Progenitor cell of endocrine pancreas (in vitro differentiated cells): ENCODE measurements around the gene HSPA6. TPM values are rescaled to one million over a fixed set of nuclear protein-coding genes. Genes with fewer than 3 reads are reported as not detected.
"Not testable (repeated sequence)": the region's sequence is repeated elsewhere in the genome, so short reads cannot be mapped to it uniquely, and the experiment has no call there.

Experiments used
- DNase-seq: peaks from one replicate; pipeline ENCODE4 v3.0.0; 2021; ENCODE audit warnings: low spot score; ENCODE audit not compliant: unreplicated experiment
- H3K27ac Mint-ChIP-seq: 2 replicates; pipeline ENCODE4 v1.8.0; 2021; ENCODE audit warnings: mild to moderate bottlenecking, moderate library complexity, mixed read lengths
- H3K27me3 Mint-ChIP-seq: 2 replicates; pipeline ENCODE4 v1.8.0; 2021; ENCODE audit warnings: mixed read lengths
- H3K36me3 Mint-ChIP-seq: 2 replicates; pipeline ENCODE4 v1.8.0; 2022; ENCODE audit warnings: mixed read lengths; ENCODE audit not compliant: insufficient read depth
- H3K4me1 Mint-ChIP-seq: 2 replicates; pipeline ENCODE4 v1.8.0; 2021; ENCODE audit warnings: low read depth, mixed read lengths
- H3K4me3 Mint-ChIP-seq: 2 replicates; pipeline ENCODE4 v1.8.0; 2021; ENCODE audit warnings: low read depth, mild to moderate bottlenecking, moderate library complexity, mixed read lengths
- H3K9me3 Mint-ChIP-seq: 2 replicates; pipeline ENCODE4 v1.8.0; 2021; ENCODE audit warnings: low read depth, mixed read lengths
- CTCF ChIP-seq: fragments of 200-600 bp; sonication (generic); IDR thresholded peaks from one replicate; pipeline ENCODE4 v1.5.0; 2021; ENCODE audit warnings: antibody characterized with exemption, mild to moderate bottlenecking; ENCODE audit not compliant: unreplicated experiment
- total RNA-seq: library from RNA; stranded (reverse); gene quantifications from 2 replicates; pipeline ENCODE4 v1.2.1, GENCODE V29; 2021

HSPA6 gene
- total RNA-seq, 1 donor from 2014 or later = not detected

GRCh38 chr1:161531986-161532643, 7.8 kb downstream of the HSPA6 start:
- peaks cover 4% of the 10 kb centered on the region for H3K9me3 Mint-ChIP-seq
- H3K27me3 Mint-ChIP-seq = peaks cover 48% of the 10 kb centered on the region
- peak overlapping the region; percentile 72 for H3K27ac Mint-ChIP-seq
- peaks cover 12% of the 10 kb centered on the region for H3K4me1 Mint-ChIP-seq
- H3K4me3 Mint-ChIP-seq = peak overlapping the region; percentile 19
- H3K36me3 Mint-ChIP-seq = no peaks in the 10 kb centered on the region
- no peak for TF ChIP-seq CTCF
- DNase-seq = no peak

GRCh38 chr1:161532644-161533567, 8.6 kb downstream of the HSPA6 start:
- peaks cover 52% of the 10 kb centered on the region for H3K27me3 Mint-ChIP-seq

GRCh38 chr1:161537068-161537669, 12.8 kb downstream of the HSPA6 start:
- not testable (repeated sequence) for H3K4me1 Mint-ChIP-seq, DNase-seq, H3K9me3 Mint-ChIP-seq, H3K27ac Mint-ChIP-seq, H3K4me3 Mint-ChIP-seq, H3K36me3 Mint-ChIP-seq
- peaks cover 56% of the 10 kb centered on the region for H3K27me3 Mint-ChIP-seq

More at GRCh38 chr1:161532644-161533567, 8.6 kb downstream of the HSPA6 start:
- H3K36me3 Mint-ChIP-seq, H3K27ac Mint-ChIP-seq, DNase-seq, H3K9me3 Mint-ChIP-seq: not testable (repeated sequence)
- peak overlapping the region; percentile 19 for H3K4me3 Mint-ChIP-seq
- H3K4me1 Mint-ChIP-seq = peaks cover 12% of the 10 kb centered on the region

- not testable (repeated sequence) for DNase-seq, H3K4me3 Mint-ChIP-seq, H3K27ac Mint-ChIP-seq, H3K9me3 Mint-ChIP-seq, H3K36me3 Mint-ChIP-seq, H3K4me1 Mint-ChIP-seq
- H3K27me3 Mint-ChIP-seq = peaks cover 56% of the 10 kb centered on the region
Measured at GRCh38 chr1:161538925-161539479, 14.7 kb downstream of the HSPA6 start.

- Mint-ChIP-seq H3K27me3 (peaks cover 56% of the 10 kb centered on the region), H3K4me3 (peak overlapping the region; percentile 78), H3K27ac (peak overlapping the region; percentile 91)
- H3K4me1 Mint-ChIP-seq, H3K36me3 Mint-ChIP-seq, H3K9me3 Mint-ChIP-seq: not testable (repeated sequence)
- DNase-seq = peak; percentile 37
Measured at GRCh38 chr1:161539731-161540569, 15.6 kb downstream of the HSPA6 start.

- DNase-seq = not testable (repeated sequence)
Measured at GRCh38 chr1:161540570-161540960, 16.2 kb downstream of the HSPA6 start.

GRCh38 chr1:161542091-161542559, 17.8 kb downstream of the HSPA6 start:
- not testable (repeated sequence) for H3K36me3 Mint-ChIP-seq, H3K4me1 Mint-ChIP-seq, H3K4me3 Mint-ChIP-seq, H3K27ac Mint-ChIP-seq, H3K9me3 Mint-ChIP-seq, DNase-seq
- peaks cover 52% of the 10 kb centered on the region for H3K27me3 Mint-ChIP-seq

More at GRCh38 chr1:161540570-161540960, 16.2 kb downstream of the HSPA6 start:
- not testable (repeated sequence) for H3K4me1 Mint-ChIP-seq, H3K9me3 Mint-ChIP-seq, H3K36me3 Mint-ChIP-seq
- peak overlapping the region; percentile 78 for H3K4me3 Mint-ChIP-seq
- peak overlapping the region; percentile 91 for H3K27ac Mint-ChIP-seq
- H3K27me3 Mint-ChIP-seq = peaks cover 57% of the 10 kb centered on the region

GRCh38 chr1:161543125-161543524, 18.8 kb downstream of the HSPA6 start:
- H3K36me3 Mint-ChIP-seq, H3K4me1 Mint-ChIP-seq, H3K27ac Mint-ChIP-seq, H3K4me3 Mint-ChIP-seq, H3K9me3 Mint-ChIP-seq, DNase-seq: not testable (repeated sequence)
- H3K27me3 Mint-ChIP-seq = peaks cover 51% of the 10 kb centered on the region

GRCh38 chr1:161545005-161545731, 20.8 kb downstream of the HSPA6 start:
- peaks cover 40% of the 10 kb centered on the region for H3K27me3 Mint-ChIP-seq
- not testable (repeated sequence) for DNase-seq, H3K36me3 Mint-ChIP-seq, H3K27ac Mint-ChIP-seq, H3K4me1 Mint-ChIP-seq, H3K9me3 Mint-ChIP-seq, H3K4me3 Mint-ChIP-seq

GRCh38 chr1:161547995-161548741, 23.8 kb downstream of the HSPA6 start:
- H3K27me3 Mint-ChIP-seq = peaks cover 12% of the 10 kb centered on the region
- not testable (repeated sequence) for H3K36me3 Mint-ChIP-seq, H3K4me3 Mint-ChIP-seq

More at GRCh38 chr1:161547995-161548741, 23.8 kb downstream of the HSPA6 start:
- not testable (repeated sequence) for H3K27ac Mint-ChIP-seq, H3K9me3 Mint-ChIP-seq, DNase-seq, H3K4me1 Mint-ChIP-seq
